Measurements from ENCODE around the gene HGF. TPM values are rescaled to one million over a fixed set of nuclear protein-coding genes. Genes with fewer than 3 reads are reported as not detected.

The HGF gene
- total and polyA plus RNA-seq, 2 donors (not counting 1 experiment from before 2014, with no cell fraction given): 0.25 TPM; not detected in 1

DNA sequence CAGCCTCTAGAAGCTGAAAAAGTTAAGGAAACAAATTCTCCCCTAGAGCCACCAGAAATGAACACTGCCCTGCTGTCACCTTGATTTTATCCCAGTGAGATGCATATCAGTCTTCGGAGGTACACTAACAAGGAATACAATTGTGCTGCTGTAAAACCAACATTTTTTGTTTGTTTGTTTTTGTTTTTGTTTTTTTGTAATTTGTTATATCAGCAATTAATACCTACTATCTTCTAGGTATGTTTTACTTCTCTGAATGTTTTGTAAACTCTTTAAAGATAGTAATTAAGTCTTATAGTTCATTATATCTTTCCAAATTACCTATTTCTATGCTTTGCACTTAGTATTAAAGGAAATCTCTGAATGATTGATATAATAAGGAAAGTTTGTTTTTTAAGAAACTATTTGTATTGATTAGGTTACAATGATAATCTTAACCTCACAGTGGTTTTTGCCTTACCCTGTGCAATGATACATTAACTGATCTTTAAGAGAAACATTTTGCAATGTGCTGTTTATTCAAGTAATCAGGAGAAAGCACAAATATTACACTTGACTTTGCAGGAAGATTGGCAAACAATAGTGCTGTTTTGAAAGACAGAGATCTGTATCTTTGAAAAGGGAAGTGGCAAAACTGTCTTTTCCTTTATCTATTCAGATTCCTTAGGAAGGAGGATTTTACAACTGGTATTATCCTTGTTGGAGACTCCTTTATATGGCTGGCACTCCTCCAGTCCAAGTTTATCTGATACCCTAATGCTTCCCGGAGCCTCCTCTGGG is 11.3 kb upstream of the HGF start:
- intact Hi-C loops (cut with micrococcal nuclease): no loop called here
- Histone ChIP-seq H3K9me3 (ENCODE audit: control extremely low read depth in 1 of 3, control insufficient read depth in 2 of 3, insufficient read depth in 1 of 3, low read length in 2 of 3) (no peaks in the 10 kb centered on the region), H3K9ac (ENCODE audit: low read length) (no peak overlapping the region), H3K79me2 (ENCODE audit: control insufficient read depth, insufficient read depth, low read length) (no peaks in the 10 kb centered on the region), H4K20me1 (ENCODE audit: control insufficient read depth, insufficient read depth, low read length, poor library complexity, severe bottlenecking) (no peaks in the 10 kb centered on the region), H3K4me1 (ENCODE audit: control insufficient read depth in 2 of 2, insufficient read depth in 2 of 2, low read length in 2 of 2) (no peaks in the 10 kb centered on the region), H3K27me3 (replicated peaks in 1 of 4; ENCODE audit: control extremely low read depth in 1 of 4, control insufficient read depth in 3 of 4, insufficient read depth in 4 of 4, low read length in 3 of 4) (no peaks in the 10 kb centered on the region), H3K4me3 (ENCODE audit: control extremely low read depth in 1 of 5, extremely low read depth in 1 of 5, insufficient read depth in 1 of 5, low read depth in 2 of 5, low read length in 4 of 5) (no peak overlapping the region), H2AFZ (ENCODE audit: insufficient read depth, low read depth, low read length, poor library complexity, severe bottlenecking) (no peak overlapping the region), H3K4me2 (replicated peaks; ENCODE audit: low read depth, low read length, poor library complexity, severe bottlenecking) (no peak overlapping the region), H3K27ac (ENCODE audit: low read length in 2 of 2) (no peak overlapping the region), H3K36me3 (replicated peaks in 1 of 2; ENCODE audit: control extremely low read depth in 1 of 2, control insufficient read depth in 1 of 2, extremely low read depth in 1 of 2, insufficient read depth in 2 of 2, low read length in 1 of 2) (no peaks in the 10 kb centered on the region)
- no CpG with 5 or more reads among the region's 2 CpGs for WGBS (ENCODE audit: insufficient coverage)
- H3K9me3 Mint-ChIP-seq (ENCODE audit: insufficient read depth): no peaks in the 10 kb centered on the region
- H3K4me3 Mint-ChIP-seq: no peak overlapping the region
- H3K27me3 Mint-ChIP-seq: no peaks in the 10 kb centered on the region
- ATAC-seq (ENCODE audit: low read depth) (no peak), DNase-seq (no peak)
- POLR2A ChIA-PET: no interaction called here
- H3K27ac Mint-ChIP-seq: no peak overlapping the region
- TF ChIP-seq EZH2 (IDR thresholded peaks at IDR 0.05; ENCODE audit: borderline replicate concordance, insufficient read depth, low read depth, low read length, poor library complexity, severe bottlenecking): no peak
- TF ChIP-seq, protein P1, sequence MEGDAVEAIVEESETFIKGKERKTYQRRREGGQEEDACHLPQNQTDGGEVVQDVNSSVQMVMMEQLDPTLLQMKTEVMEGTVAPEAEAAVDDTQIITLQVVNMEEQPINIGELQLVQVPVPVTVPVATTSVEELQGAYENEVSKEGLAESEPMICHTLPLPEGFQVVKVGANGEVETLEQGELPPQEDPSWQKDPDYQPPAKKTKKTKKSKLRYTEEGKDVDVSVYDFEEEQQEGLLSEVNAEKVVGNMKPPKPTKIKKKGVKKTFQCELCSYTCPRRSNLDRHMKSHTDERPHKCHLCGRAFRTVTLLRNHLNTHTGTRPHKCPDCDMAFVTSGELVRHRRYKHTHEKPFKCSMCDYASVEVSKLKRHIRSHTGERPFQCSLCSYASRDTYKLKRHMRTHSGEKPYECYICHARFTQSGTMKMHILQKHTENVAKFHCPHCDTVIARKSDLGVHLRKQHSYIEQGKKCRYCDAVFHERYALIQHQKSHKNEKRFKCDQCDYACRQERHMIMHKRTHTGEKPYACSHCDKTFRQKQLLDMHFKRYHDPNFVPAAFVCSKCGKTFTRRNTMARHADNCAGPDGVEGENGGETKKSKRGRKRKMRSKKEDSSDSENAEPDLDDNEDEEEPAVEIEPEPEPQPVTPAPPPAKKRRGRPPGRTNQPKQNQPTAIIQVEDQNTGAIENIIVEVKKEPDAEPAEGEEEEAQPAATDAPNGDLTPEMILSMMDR (IDR thresholded peaks at IDR 0.05): no peak
- CTCF ChIA-PET: no interaction called here
- no peaks in the 10 kb centered on the region for H3K4me1 Mint-ChIP-seq

DNA sequence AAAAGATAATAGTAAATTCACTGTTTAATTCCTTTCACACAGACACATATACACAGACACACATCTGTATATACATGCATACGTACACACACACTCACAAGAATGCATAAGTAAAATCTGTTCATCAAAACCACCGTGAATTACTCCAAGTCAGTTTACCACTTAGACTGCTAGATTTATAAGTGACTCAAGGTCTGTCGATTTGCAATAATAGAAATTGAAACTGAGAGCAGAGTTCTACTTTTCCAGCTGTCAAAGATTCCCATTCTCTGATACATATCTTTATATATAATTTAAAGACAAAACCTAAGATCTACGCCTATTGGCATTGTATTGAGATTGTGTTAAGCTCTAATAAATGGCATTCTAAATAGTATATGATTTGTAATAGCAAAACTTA is 9.9 kb upstream of the HGF start:
- Mint-ChIP-seq H3K9me3 (ENCODE audit: insufficient read depth) (no peaks in the 10 kb centered on the region), H3K27me3 (no peaks in the 10 kb centered on the region), H3K4me3 (no peak overlapping the region), H3K27ac (no peak overlapping the region), H3K4me1 (no peaks in the 10 kb centered on the region)
- ATAC-seq (ENCODE audit: low read depth) (no peak), DNase-seq (no peak)
- Histone ChIP-seq H3K27me3 (replicated peaks in 1 of 4; ENCODE audit: control extremely low read depth in 1 of 4, control insufficient read depth in 3 of 4, insufficient read depth in 4 of 4, low read length in 3 of 4) (no peaks in the 10 kb centered on the region), H3K4me3 (ENCODE audit: control extremely low read depth in 1 of 5, extremely low read depth in 1 of 5, insufficient read depth in 1 of 5, low read depth in 2 of 5, low read length in 4 of 5) (no peak overlapping the region), H3K4me2 (replicated peaks; ENCODE audit: low read depth, low read length, poor library complexity, severe bottlenecking) (no peak overlapping the region), H3K9ac (ENCODE audit: low read length) (no peak overlapping the region), H3K4me1 (ENCODE audit: control insufficient read depth in 2 of 2, insufficient read depth in 2 of 2, low read length in 2 of 2) (no peaks in the 10 kb centered on the region), H3K79me2 (ENCODE audit: control insufficient read depth, insufficient read depth, low read length) (no peaks in the 10 kb centered on the region), H4K20me1 (ENCODE audit: control insufficient read depth, insufficient read depth, low read length, poor library complexity, severe bottlenecking) (no peaks in the 10 kb centered on the region), H3K27ac (ENCODE audit: low read length in 2 of 2) (no peak overlapping the region), H3K9me3 (ENCODE audit: control extremely low read depth in 1 of 3, control insufficient read depth in 2 of 3, insufficient read depth in 1 of 3, low read length in 2 of 3) (no peaks in the 10 kb centered on the region), H3K36me3 (replicated peaks in 1 of 2; ENCODE audit: control extremely low read depth in 1 of 2, control insufficient read depth in 1 of 2, extremely low read depth in 1 of 2, insufficient read depth in 2 of 2, low read length in 1 of 2) (no peaks in the 10 kb centered on the region), H2AFZ (ENCODE audit: insufficient read depth, low read depth, low read length, poor library complexity, severe bottlenecking) (no peak overlapping the region)
- WGBS (ENCODE audit: insufficient coverage): 100% methylated on average over 2 of the region's 4 CpGs
- ChIA-PET CTCF (no interaction called here), POLR2A (no interaction called here)
- no peak for TF ChIP-seq EZH2 (IDR thresholded peaks at IDR 0.05; ENCODE audit: borderline replicate concordance, insufficient read depth, low read depth, low read length, poor library complexity, severe bottlenecking)
- TF ChIP-seq, protein P1 (IDR thresholded peaks at IDR 0.05): no peak
- intact Hi-C loops (cut with micrococcal nuclease): no loop called here

All from B cell (primary cell).